ENCODE measurements around the gene ETV6. TPM values are rescaled to one million over a fixed set of nuclear protein-coding genes. Genes with fewer than 3 reads are reported as not detected.
A peak's percentile ranks its signal among the peaks of the same experiment; 100 is the strongest.

ETV6 gene
- total RNA-seq, 1 experiment from 2014 or later, result 89.1 TPM

GRCh38 chr12:11774821-11775220 lies 125.3 kb downstream of the ETV6 start:
- Mint-ChIP-seq H3K4me3 (ENCODE audit: low read depth, unreplicated experiment) (no peak overlapping the region), H3K27me3 (ENCODE audit: unreplicated experiment) (no peaks in the 10 kb centered on the region), H3K4me1 (ENCODE audit: low read depth, unreplicated experiment) (peaks cover 32% of the 10 kb centered on the region), H3K9me3 (ENCODE audit: low read depth, unreplicated experiment) (no peaks in the 10 kb centered on the region), H3K36me3 (ENCODE audit: insufficient read depth, unreplicated experiment) (peaks cover 7% of the 10 kb centered on the region), H3K27ac (ENCODE audit: unreplicated experiment) (no peak overlapping the region)
- BruUV-seq (replicated peaks), result no TSS peak
- TF ChIP-seq CTCF (IDR thresholded peaks at IDR 0.05; ENCODE audit: unreplicated experiment), result no peak
- CTCF ChIA-PET, result no interaction called here
- no peak for DNase-seq
- intact Hi-C loops (cut with micrococcal nuclease; ENCODE audit: unreplicated experiment), result no loop called here

DNA sequence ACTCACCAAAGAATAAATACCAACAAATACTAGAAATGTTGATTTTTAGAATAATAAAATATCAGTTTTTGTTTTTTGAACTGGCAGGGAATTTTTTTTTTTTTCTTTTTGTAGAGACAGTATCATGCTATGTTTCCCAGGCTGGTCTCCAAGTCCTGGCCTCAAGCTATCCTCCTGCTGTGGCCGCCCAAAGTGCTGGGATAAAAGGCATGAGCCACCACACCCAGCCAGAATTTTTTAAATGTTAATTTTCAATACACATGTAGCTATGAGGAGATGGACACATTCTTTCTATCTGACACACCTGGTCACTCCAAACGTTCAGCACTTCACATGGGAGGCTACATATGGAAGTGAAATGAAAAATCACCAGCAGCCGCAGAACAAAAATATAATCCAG lies 126.8 kb downstream of the ETV6 start:
- no peak for DNase-seq
- no TSS peak for BruUV-seq (replicated peaks)
- CTCF ChIA-PET, result no interaction called here
- Mint-ChIP-seq H3K4me1 (ENCODE audit: low read depth, unreplicated experiment) (peaks cover 25% of the 10 kb centered on the region), H3K9me3 (ENCODE audit: low read depth, unreplicated experiment) (no peaks in the 10 kb centered on the region), H3K27me3 (ENCODE audit: unreplicated experiment) (no peaks in the 10 kb centered on the region), H3K4me3 (ENCODE audit: low read depth, unreplicated experiment) (no peak overlapping the region), H3K27ac (ENCODE audit: unreplicated experiment) (no peak overlapping the region), H3K36me3 (ENCODE audit: insufficient read depth, unreplicated experiment) (peaks cover 7% of the 10 kb centered on the region)
- no peak for TF ChIP-seq CTCF (IDR thresholded peaks at IDR 0.05; ENCODE audit: unreplicated experiment)
- intact Hi-C loops (cut with micrococcal nuclease; ENCODE audit: unreplicated experiment), result no loop called here

DNA sequence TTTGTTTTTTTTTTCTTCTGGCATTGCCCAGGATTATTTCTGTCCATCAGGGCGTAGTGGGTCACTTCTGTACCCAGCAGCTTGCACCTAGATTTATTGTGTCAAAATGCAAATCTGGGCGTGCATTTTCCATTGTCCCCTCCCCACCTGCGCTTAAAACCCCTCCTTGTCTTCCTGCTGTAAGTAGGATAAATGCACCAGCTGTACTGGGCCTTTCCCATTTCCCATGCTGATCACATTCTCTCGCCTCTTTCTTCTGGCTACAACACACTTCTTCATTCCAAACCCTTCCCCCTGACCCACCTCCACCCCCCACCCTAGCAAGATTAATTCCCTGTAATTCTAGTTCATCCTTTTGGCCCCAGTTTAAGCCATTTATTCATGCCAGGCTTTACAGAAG lies 128.0 kb downstream of the ETV6 start:
- Mint-ChIP-seq H3K27ac (ENCODE audit: unreplicated experiment) (peak overlapping the region; percentile 27), H3K27me3 (ENCODE audit: unreplicated experiment) (no peaks in the 10 kb centered on the region), H3K36me3 (ENCODE audit: insufficient read depth, unreplicated experiment) (peaks cover 7% of the 10 kb centered on the region), H3K4me1 (ENCODE audit: low read depth, unreplicated experiment) (peaks cover 15% of the 10 kb centered on the region), H3K9me3 (ENCODE audit: low read depth, unreplicated experiment) (no peaks in the 10 kb centered on the region), H3K4me3 (ENCODE audit: low read depth, unreplicated experiment) (no peak overlapping the region)
- TF ChIP-seq CTCF (IDR thresholded peaks at IDR 0.05; ENCODE audit: unreplicated experiment), result no peak
- intact Hi-C loops (cut with micrococcal nuclease; ENCODE audit: unreplicated experiment), result no loop called here
- CTCF ChIA-PET, result interaction anchor here (0.7 kb wide), 1 partner anchor 26 kb away, joined by 9 read pairs; no protein-coding TSS in a partner anchor
- DNase-seq, result no peak
- BruUV-seq (replicated peaks), result no TSS peak

- DNase-seq, result no peak
- no peaks in the 10 kb centered on the region for H3K27me3 Mint-ChIP-seq (ENCODE audit: unreplicated experiment)
- intact Hi-C loops (cut with micrococcal nuclease; ENCODE audit: unreplicated experiment), result no loop called here
- peaks cover 7% of the 10 kb centered on the region for H3K36me3 Mint-ChIP-seq (ENCODE audit: insufficient read depth, unreplicated experiment)
- peaks cover 16% of the 10 kb centered on the region for H3K4me1 Mint-ChIP-seq (ENCODE audit: low read depth, unreplicated experiment)
- H3K4me3 Mint-ChIP-seq (ENCODE audit: low read depth, unreplicated experiment), result no peak overlapping the region
- no peak for TF ChIP-seq CTCF (IDR thresholded peaks at IDR 0.05; ENCODE audit: unreplicated experiment)
- no TSS peak for BruUV-seq (replicated peaks)
- CTCF ChIA-PET, result interaction anchor here (0.7 kb wide), 1 partner anchor 25 kb away, joined by 9 read pairs; no protein-coding TSS in a partner anchor
- no peaks in the 10 kb centered on the region for H3K9me3 Mint-ChIP-seq (ENCODE audit: low read depth, unreplicated experiment)
- peak overlapping the region; percentile 27 for H3K27ac Mint-ChIP-seq (ENCODE audit: unreplicated experiment)
Observed at GRCh38 chr12:11777962-11778361, 128.5 kb downstream of the ETV6 start.

All from Calu3 (cell line).